AG04450 (cell line): ENCODE measurements around the gene PYGB. TPM values are rescaled to one million over a fixed set of nuclear protein-coding genes. Genes with fewer than 3 reads are reported as not detected.

Experiments
- CTCF ChIA-PET: fragments of 300-600, 350-600 bp; formaldehyde crosslinking; extraction: SDS; loops from one replicate; lab custom pipeline; 2022; ENCODE audit warnings: antibody characterized with exemption, inconsistent platforms; lab: Charles Lee
- POLR2A ChIA-PET: fragments of 350-600 bp; formaldehyde crosslinking; extraction: SDS; loops from one replicate; lab custom pipeline; 2021; ENCODE audit warnings: antibody characterized with exemption, inconsistent platforms; lab: Yijun Ruan, JAX
- DNase-seq: peaks from one replicate; pipeline ENCODE4 v3.0.0-alpha.2; 2011; ENCODE audit warnings: low read depth, low spot score
- H3K27ac ChIP-seq: one replicate; pipeline ENCODE4 v1.5.1; 2012; ENCODE audit warnings: low read depth, low read length, control low read depth
- H3K27me3 ChIP-seq: one replicate; pipeline ENCODE4 v1.6.0; 2012; ENCODE audit warnings: low read length; ENCODE audit not compliant: control insufficient read depth, insufficient read depth
- H3K4me3 ChIP-seq: 2 replicates; pipeline ENCODE4 v1.5.1; 2011; ENCODE audit warnings: mild to moderate bottlenecking, low read depth, low read length, control low read depth
- H3K9me3 ChIP-seq: 2 replicates; pipeline ENCODE4 v1.5.1; 2012; ENCODE audit warnings: low read length; ENCODE audit not compliant: control insufficient read depth, insufficient read depth
- CTCF ChIP-seq: IDR thresholded peaks from 2 replicates; pipeline ENCODE4 v1.5.1; 2011; ENCODE audit warnings: low read depth, low read length, control low read depth, inconsistent platforms
- polyA plus RNA-seq: library from polyadenylated mRNA; depleted of rRNA; stranded (reverse); fragments of >200 nt; gene quantifications from 2 replicates; pipeline ENCODE4 v1.2.3, GENCODE V29; 2011

PYGB gene
- polyA plus RNA-seq, 1 experiment: 43.2 TPM

DNA sequence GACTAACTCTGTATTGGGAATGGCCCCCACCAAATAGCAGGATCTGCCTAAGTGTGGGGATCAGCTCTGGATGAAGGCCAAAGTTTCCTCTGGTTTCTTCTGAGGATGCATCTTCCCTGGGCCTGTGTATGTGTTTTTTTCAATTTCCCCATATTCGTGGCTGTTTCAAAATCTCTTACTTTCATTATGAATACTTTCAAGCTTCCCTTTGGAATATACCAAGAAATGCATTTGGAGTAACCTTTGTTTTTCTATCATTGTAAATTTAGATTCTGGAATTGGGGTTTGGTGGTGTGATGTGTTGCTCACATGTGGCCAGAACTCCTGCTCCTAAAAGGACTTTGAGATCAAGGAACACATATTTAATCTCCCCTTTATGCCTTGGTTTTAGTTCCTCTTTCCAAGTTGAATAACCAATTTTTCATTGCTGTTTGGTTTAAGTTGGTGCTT lies 44.0 kb upstream of the PYGB start:
- Histone ChIP-seq H3K4me3 (no peak overlapping the region), H3K9me3 (no peaks in the 10 kb centered on the region; the same call in 1 of the 2 replicates), H3K27me3 (no peaks in the 10 kb centered on the region), H3K27ac (no peak overlapping the region)
- CTCF ChIA-PET: interaction anchor here (0.8 to 1.4 kb wide), 4 partner anchors 25 to 195 kb away, joined by 3 to 5 read pairs (median 4); partner anchors contain the start of gene PYGB
- POLR2A ChIA-PET: no interaction called here
- no peak for DNase-seq
- no peak for TF ChIP-seq CTCF

- ChIA-PET POLR2A (no interaction called here), CTCF (interaction anchor here (1.2 to 1.4 kb wide), 2 partner anchors 26 to 90 kb away, joined by 3 to 5 read pairs; no protein-coding TSS in a partner anchor)
Measured at GRCh38 chr20:25204550-25205276, 43.2 kb upstream of the PYGB start.

DNA sequence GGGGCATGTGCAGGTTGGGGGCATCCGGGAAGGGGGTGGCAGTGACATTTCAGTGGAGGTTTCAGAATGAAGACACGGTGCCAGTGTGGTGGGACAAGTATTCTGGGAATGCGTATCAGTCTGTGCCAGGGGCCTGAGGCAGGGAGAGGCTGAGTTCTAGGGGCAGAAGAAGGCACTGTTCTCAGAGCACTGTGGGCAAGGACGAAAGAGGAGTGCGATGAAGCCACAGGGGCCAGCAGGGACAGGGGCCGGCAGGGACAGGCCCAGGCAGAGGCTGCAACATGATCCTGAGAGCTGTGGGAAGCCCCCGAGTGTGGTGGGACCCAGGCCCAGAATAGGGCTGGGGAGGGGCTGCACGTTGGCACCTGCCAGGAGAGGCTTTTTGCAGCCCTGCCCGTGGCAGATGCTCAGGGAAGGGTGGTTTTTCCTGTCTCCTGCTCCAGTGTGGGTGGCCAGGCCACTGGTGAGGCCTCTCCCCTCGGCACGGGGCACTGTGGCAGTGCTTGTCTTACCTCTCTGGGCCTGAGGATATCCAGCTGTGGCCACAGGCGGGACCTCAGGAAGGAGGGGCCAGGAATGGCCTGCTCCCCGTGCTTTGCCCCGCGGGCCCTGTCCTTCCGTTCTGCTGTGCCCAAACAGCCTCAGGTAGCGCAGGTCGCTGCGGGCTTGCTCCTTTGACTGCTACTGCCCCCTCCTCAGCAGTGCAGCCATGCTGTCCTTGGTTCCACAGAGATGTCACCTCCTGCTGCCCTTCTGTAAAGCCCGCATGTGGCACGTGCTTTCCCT lies 42.4 kb upstream of the PYGB start:
- CTCF ChIA-PET: no interaction called here
- TF ChIP-seq CTCF: no peak
- H3K4me3 ChIP-seq: no peak overlapping the region
- no peak overlapping the region for H3K27ac ChIP-seq
- no peaks in the 10 kb centered on the region for H3K27me3 ChIP-seq
- no peaks in the 10 kb centered on the region; the same call in 1 of the 2 replicates for H3K9me3 ChIP-seq
- DNase-seq: no peak
- POLR2A ChIA-PET: no interaction called here

More at GRCh38 chr20:25204550-25205276, 43.2 kb upstream of the PYGB start:
- Histone ChIP-seq H3K4me3 (no peak overlapping the region), H3K27me3 (no peaks in the 10 kb centered on the region), H3K9me3 (no peaks in the 10 kb centered on the region; the same call in 1 of the 2 replicates), H3K27ac (no peak overlapping the region)
- DNase-seq: no peak
- no peak for TF ChIP-seq CTCF

DNA sequence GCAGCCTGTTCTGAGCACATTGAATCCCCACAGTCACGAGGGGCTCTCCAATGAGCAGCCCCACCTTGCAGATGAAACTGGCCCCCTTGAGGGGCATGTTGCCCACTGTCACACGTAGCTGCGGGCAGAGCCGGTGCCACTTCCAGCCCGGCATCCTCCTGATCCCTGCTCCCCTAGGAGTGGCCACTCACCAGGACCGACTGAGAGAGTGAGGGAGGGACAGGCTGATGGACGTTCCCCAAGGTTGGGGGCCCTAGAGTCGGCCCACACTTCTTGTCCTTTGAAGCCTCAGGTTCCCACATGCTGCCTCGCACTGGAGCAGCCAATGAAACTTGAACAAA lies 41.9 kb upstream of the PYGB start:
- ChIA-PET POLR2A (no interaction called here), CTCF (no interaction called here)
- DNase-seq: no peak
- TF ChIP-seq CTCF: no peak
- H3K27me3 ChIP-seq: no peaks in the 10 kb centered on the region
- no peak overlapping the region for H3K27ac ChIP-seq
- H3K4me3 ChIP-seq: no peak overlapping the region
- H3K9me3 ChIP-seq: no peaks in the 10 kb centered on the region; the same call in 1 of the 2 replicates

GRCh38 chr20:25206548-25206947 lies 41.3 kb upstream of the PYGB start:
- ChIA-PET POLR2A (no interaction called here), CTCF (no interaction called here)

More at GRCh38 chr20:25206548-25206947, 41.3 kb upstream of the PYGB start:
- Histone ChIP-seq H3K27ac (no peak overlapping the region), H3K4me3 (no peak overlapping the region), H3K9me3 (no peaks in the 10 kb centered on the region; the same call in 1 of the 2 replicates), H3K27me3 (no peaks in the 10 kb centered on the region)
- DNase-seq: no peak
- TF ChIP-seq CTCF: no peak
